HEK293 (cell line): Measurements from ENCODE around the gene KRT24.

Experiments used
- SP2 ChIP-seq: fragments of 450-650 bp; formaldehyde crosslinking; IDR thresholded peaks from 2 replicates; pipeline ENCODE4 v1.5.1; 2016; ENCODE audit warnings: missing biosample characterization, missing genetic modification characterization
- ZBTB21 ChIP-seq: fragments of 450-650 bp; formaldehyde crosslinking; IDR thresholded peaks from 2 replicates; pipeline ENCODE4 v1.5.1; 2017; ENCODE audit warnings: missing biosample characterization, missing genetic modification characterization
- ZBTB8A ChIP-seq: fragments of 450-650 bp; formaldehyde crosslinking; IDR thresholded peaks from 2 replicates; pipeline ENCODE4 v1.5.1; 2016; ENCODE audit warnings: missing biosample characterization, missing genetic modification characterization
- ZFP41 ChIP-seq: fragments of 450-650 bp; formaldehyde crosslinking; IDR thresholded peaks from 2 replicates; pipeline ENCODE4 v1.5.1; 2016; ENCODE audit warnings: missing biosample characterization, missing genetic modification characterization, borderline replicate concordance
- ZNF324 ChIP-seq: fragments of 450-650 bp; formaldehyde crosslinking; IDR thresholded peaks from 2 replicates; pipeline ENCODE4 v1.5.1; 2016; ENCODE audit warnings: missing biosample characterization, missing genetic modification characterization
- ZNF501 ChIP-seq: fragments of 450-650 bp; formaldehyde crosslinking; IDR thresholded peaks from 2 replicates; pipeline ENCODE4 v1.5.1; 2016; ENCODE audit warnings: missing biosample characterization, missing genetic modification characterization
- ZNF514 ChIP-seq: fragments of 450-650 bp; formaldehyde crosslinking; IDR thresholded peaks from 2 replicates; pipeline ENCODE4 v1.5.1; 2016; ENCODE audit warnings: missing biosample characterization, missing genetic modification characterization
- ZNF530 ChIP-seq: fragments of 450-650 bp; formaldehyde crosslinking; IDR thresholded peaks from 2 replicates; pipeline ENCODE4 v1.5.1; 2016; ENCODE audit warnings: low read depth, missing biosample characterization, missing genetic modification characterization
- ZNF585B ChIP-seq: fragments of 450-650 bp; formaldehyde crosslinking; IDR thresholded peaks from 2 replicates; pipeline ENCODE4 v1.5.1; 2016; ENCODE audit warnings: missing biosample characterization, missing genetic modification characterization
- TF ChIP-seq, protein P1 (sequence below): fragments of 450-650 bp; formaldehyde crosslinking; IDR thresholded peaks from 2 replicates; pipeline ENCODE4 v1.5.1; 2016; ENCODE audit warnings: missing biosample characterization, missing genetic modification characterization
- TF ChIP-seq, protein P2 (sequence below): fragments of 450-650 bp; formaldehyde crosslinking; IDR thresholded peaks from 2 replicates; pipeline ENCODE4 v1.5.1; 2016; ENCODE audit warnings: missing biosample characterization, missing genetic modification characterization

DNA sequence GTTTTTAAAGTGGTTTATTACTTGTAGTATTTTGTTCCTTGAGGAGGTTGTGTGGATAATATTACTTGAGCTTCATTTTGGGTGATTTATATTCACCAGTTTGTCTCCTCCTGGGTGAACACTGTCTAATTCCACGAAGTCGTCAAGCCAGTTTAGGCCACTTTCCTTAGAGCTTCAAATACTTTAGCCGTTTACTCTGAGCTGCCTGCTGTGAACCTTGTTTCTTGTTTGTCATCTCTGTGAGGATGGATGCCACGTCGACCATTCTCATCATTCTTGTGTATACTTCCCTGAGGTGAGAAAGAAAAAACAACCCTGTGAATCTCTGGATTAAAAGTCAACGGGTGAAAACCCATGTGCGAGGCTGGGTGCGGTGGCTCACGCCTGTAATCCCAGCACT is 9.0 kb downstream of the KRT24 start:
- TF ChIP-seq, protein P1, sequence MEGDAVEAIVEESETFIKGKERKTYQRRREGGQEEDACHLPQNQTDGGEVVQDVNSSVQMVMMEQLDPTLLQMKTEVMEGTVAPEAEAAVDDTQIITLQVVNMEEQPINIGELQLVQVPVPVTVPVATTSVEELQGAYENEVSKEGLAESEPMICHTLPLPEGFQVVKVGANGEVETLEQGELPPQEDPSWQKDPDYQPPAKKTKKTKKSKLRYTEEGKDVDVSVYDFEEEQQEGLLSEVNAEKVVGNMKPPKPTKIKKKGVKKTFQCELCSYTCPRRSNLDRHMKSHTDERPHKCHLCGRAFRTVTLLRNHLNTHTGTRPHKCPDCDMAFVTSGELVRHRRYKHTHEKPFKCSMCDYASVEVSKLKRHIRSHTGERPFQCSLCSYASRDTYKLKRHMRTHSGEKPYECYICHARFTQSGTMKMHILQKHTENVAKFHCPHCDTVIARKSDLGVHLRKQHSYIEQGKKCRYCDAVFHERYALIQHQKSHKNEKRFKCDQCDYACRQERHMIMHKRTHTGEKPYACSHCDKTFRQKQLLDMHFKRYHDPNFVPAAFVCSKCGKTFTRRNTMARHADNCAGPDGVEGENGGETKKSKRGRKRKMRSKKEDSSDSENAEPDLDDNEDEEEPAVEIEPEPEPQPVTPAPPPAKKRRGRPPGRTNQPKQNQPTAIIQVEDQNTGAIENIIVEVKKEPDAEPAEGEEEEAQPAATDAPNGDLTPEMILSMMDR (tag by site-specific recombination), result no peak
- TF ChIP-seq ZFP41 (no peak), ZBTB21 (tag by site-specific recombination) (no peak), ZNF585B (tag by site-specific recombination) (no peak), ZNF324 (tag by site-specific recombination) (no peak), SP2 (tag by site-specific recombination) (no peak), ZBTB8A (tag by site-specific recombination) (no peak), ZNF501 (tag by site-specific recombination) (no peak), ZNF514 (no peak), ZNF530 (no peak)
- TF ChIP-seq, protein P2, sequence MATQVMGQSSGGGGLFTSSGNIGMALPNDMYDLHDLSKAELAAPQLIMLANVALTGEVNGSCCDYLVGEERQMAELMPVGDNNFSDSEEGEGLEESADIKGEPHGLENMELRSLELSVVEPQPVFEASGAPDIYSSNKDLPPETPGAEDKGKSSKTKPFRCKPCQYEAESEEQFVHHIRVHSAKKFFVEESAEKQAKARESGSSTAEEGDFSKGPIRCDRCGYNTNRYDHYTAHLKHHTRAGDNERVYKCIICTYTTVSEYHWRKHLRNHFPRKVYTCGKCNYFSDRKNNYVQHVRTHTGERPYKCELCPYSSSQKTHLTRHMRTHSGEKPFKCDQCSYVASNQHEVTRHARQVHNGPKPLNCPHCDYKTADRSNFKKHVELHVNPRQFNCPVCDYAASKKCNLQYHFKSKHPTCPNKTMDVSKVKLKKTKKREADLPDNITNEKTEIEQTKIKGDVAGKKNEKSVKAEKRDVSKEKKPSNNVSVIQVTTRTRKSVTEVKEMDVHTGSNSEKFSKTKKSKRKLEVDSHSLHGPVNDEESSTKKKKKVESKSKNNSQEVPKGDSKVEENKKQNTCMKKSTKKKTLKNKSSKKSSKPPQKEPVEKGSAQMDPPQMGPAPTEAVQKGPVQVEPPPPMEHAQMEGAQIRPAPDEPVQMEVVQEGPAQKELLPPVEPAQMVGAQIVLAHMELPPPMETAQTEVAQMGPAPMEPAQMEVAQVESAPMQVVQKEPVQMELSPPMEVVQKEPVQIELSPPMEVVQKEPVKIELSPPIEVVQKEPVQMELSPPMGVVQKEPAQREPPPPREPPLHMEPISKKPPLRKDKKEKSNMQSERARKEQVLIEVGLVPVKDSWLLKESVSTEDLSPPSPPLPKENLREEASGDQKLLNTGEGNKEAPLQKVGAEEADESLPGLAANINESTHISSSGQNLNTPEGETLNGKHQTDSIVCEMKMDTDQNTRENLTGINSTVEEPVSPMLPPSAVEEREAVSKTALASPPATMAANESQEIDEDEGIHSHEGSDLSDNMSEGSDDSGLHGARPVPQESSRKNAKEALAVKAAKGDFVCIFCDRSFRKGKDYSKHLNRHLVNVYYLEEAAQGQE (tag by site-specific recombination), result no peak
